ENCODE measurements around the gene COA7. TPM values are rescaled to one million over a fixed set of nuclear protein-coding genes. Genes with fewer than 3 reads are reported as not detected.

COA7 gene
- total RNA-seq, 1 donor from 2014 or later = 13.0 TPM

DNA sequence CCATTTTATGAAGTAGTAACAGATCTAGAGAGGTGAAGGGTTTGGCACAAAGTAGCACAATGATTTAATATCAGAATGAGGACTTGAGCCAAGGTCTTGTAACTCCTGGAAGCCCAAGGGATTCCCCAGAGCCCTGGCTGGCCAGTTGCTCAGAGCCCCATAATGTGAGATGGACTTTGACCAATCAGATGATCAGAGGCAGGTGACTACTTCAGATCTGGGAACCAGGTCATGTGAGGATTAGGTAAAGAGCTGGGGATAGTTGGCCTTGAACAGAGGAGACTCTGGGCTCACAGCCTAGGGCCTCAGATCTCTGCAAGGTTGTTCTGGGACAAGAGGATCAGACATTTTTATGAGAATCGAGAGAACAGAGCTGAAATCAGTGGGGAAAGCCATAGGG lies 46.2 kb downstream of the COA7 start:
- Histone ChIP-seq H3K36me3 (no peaks in the 10 kb centered on the region), H3K27ac (no peak overlapping the region), H3K9ac (no peak overlapping the region), H2AFZ (replicated peaks) (no peak overlapping the region), H3K27me3 (no peaks in the 10 kb centered on the region), H3K4me2 (no peak overlapping the region), H3F3A (ENCODE audit: low read depth) (no peaks in the 10 kb centered on the region), H3K79me2 (ENCODE audit: low read depth) (no peaks in the 10 kb centered on the region), H3K9me3 (ENCODE audit: low read depth) (no peaks in the 10 kb centered on the region), H3K4me1 (no peaks in the 10 kb centered on the region), H4K20me1 (ENCODE audit: low read depth) (no peaks in the 10 kb centered on the region), H3K4me3 (no peak overlapping the region)
- Mint-ChIP-seq H3K9me3 (no peaks in the 10 kb centered on the region), H3K4me1 (no peaks in the 10 kb centered on the region), H3K4me3 (no peak overlapping the region), H3K36me3 (no peaks in the 10 kb centered on the region), H3K27ac (no peak overlapping the region), H3K27me3 (ENCODE audit: insufficient read depth, low read depth) (peaks cover 2% of the 10 kb centered on the region)
- DNase-seq (ENCODE audit: low spot score) = no peak
- no peak for TF ChIP-seq EZH2 (IDR thresholded peaks at IDR 0.05)
- TF ChIP-seq EZH2phosphoT487 (IDR thresholded peaks at IDR 0.05) = no peak
- TF ChIP-seq, protein P1, sequence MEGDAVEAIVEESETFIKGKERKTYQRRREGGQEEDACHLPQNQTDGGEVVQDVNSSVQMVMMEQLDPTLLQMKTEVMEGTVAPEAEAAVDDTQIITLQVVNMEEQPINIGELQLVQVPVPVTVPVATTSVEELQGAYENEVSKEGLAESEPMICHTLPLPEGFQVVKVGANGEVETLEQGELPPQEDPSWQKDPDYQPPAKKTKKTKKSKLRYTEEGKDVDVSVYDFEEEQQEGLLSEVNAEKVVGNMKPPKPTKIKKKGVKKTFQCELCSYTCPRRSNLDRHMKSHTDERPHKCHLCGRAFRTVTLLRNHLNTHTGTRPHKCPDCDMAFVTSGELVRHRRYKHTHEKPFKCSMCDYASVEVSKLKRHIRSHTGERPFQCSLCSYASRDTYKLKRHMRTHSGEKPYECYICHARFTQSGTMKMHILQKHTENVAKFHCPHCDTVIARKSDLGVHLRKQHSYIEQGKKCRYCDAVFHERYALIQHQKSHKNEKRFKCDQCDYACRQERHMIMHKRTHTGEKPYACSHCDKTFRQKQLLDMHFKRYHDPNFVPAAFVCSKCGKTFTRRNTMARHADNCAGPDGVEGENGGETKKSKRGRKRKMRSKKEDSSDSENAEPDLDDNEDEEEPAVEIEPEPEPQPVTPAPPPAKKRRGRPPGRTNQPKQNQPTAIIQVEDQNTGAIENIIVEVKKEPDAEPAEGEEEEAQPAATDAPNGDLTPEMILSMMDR (IDR thresholded peaks at IDR 0.05) = no peak

DNA sequence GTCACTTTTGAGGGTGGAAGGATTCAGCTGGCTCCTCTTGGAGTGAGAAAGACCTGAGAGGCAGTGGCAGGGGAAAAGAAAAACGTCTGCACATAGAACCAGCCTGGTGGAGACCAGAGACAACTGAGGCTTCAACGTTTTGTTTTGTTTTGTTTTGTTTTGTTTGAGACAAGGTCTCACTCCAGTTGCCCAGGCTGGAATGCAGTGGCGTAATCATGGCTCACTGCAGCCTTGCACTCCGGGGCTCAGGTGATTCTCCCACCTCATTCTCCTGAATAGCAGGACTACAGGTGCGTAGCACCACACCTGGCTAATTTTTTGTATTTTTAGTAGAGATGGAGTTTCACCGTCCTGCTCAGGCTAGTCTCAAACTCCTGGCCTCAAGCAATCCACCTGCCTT lies 52.9 kb downstream of the COA7 start:
- Histone ChIP-seq H3K4me1 (no peaks in the 10 kb centered on the region), H3K27me3 (no peaks in the 10 kb centered on the region), H3K36me3 (no peaks in the 10 kb centered on the region), H3K9me3 (ENCODE audit: low read depth) (no peaks in the 10 kb centered on the region), H3K4me3 (no peak overlapping the region), H3K27ac (no peak overlapping the region), H4K20me1 (ENCODE audit: low read depth) (no peaks in the 10 kb centered on the region), H3K79me2 (ENCODE audit: low read depth) (no peaks in the 10 kb centered on the region), H3F3A (ENCODE audit: low read depth) (no peaks in the 10 kb centered on the region), H3K9ac (no peak overlapping the region), H3K4me2 (no peak overlapping the region), H2AFZ (replicated peaks) (peak overlapping the region; percentile 50)
- peaks cover 10% of the 10 kb centered on the region for H3K4me1 Mint-ChIP-seq
- no peak for DNase-seq (ENCODE audit: low spot score)
- H3K4me3 Mint-ChIP-seq = no peak overlapping the region
- TF ChIP-seq, protein P1 (IDR thresholded peaks at IDR 0.05) = no peak
- TF ChIP-seq EZH2phosphoT487 (IDR thresholded peaks at IDR 0.05) = no peak
- no peak for TF ChIP-seq EZH2 (IDR thresholded peaks at IDR 0.05)
- peaks cover 4% of the 10 kb centered on the region for H3K9me3 Mint-ChIP-seq
- no peaks in the 10 kb centered on the region for H3K36me3 Mint-ChIP-seq
- H3K27ac Mint-ChIP-seq = no peak overlapping the region
- peaks cover 5% of the 10 kb centered on the region for H3K27me3 Mint-ChIP-seq (ENCODE audit: insufficient read depth, low read depth)

DNA sequence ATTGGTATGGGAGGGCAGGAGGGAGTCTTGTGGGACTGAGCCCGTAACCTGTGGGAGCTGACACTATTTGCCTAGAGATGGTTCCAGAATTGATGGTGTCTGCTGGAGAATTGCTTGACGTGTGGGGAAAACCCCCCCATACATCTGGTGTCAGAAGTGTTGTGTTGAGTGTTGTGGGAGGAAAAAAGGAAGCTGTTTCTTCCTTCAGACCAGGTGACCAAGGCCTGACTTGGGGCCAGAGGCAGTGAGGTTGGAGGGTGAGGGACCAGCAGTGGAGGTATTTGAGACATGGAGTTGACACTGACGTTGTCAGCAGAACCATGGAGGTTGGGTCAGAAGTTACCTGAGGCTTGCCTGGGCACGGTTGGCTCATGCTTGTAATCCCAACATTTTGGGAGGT lies 56.8 kb downstream of the COA7 start:
- no peak overlapping the region for H2AFZ ChIP-seq (replicated peaks)
- H3K4me3 ChIP-seq = no peak overlapping the region
- peaks cover 5% of the 10 kb centered on the region for H3K27me3 ChIP-seq
- Mint-ChIP-seq H3K27ac (no peak overlapping the region), H3K4me3 (no peak overlapping the region), H3K4me1 (peaks cover 28% of the 10 kb centered on the region), H3K36me3 (no peaks in the 10 kb centered on the region), H3K9me3 (peaks cover 6% of the 10 kb centered on the region), H3K27me3 (ENCODE audit: insufficient read depth, low read depth) (peaks cover 5% of the 10 kb centered on the region)
- no peak for DNase-seq (ENCODE audit: low spot score)
- H3K4me1 ChIP-seq = peaks cover 16% of the 10 kb centered on the region
- no peak overlapping the region for H3K4me2 ChIP-seq
- H4K20me1 ChIP-seq (ENCODE audit: low read depth) = no peaks in the 10 kb centered on the region
- no peaks in the 10 kb centered on the region for H3K36me3 ChIP-seq
- H3K27ac ChIP-seq = no peak overlapping the region
- H3K9me3 ChIP-seq (ENCODE audit: low read depth) = no peaks in the 10 kb centered on the region
- no peaks in the 10 kb centered on the region for H3F3A ChIP-seq (ENCODE audit: low read depth)
- TF ChIP-seq, protein P1 (IDR thresholded peaks at IDR 0.05) = no peak
- TF ChIP-seq EZH2 (IDR thresholded peaks at IDR 0.05) (no peak), EZH2phosphoT487 (IDR thresholded peaks at IDR 0.05) (no peak)
- no peaks in the 10 kb centered on the region for H3K79me2 ChIP-seq (ENCODE audit: low read depth)
- H3K9ac ChIP-seq = no peak overlapping the region

Data from neural progenitor cell (in vitro differentiated cells).